H1 (cell line): Measurements from ENCODE around the gene C14orf119.

Experiments
- CBX8 ChIP-seq: fragments of 300-800, 300-1000 bp; sonication (generic); IDR thresholded peaks from 2 replicates; pipeline ENCODE4 v1.7.1; 2016; ENCODE audit warnings: low read depth, low read length, borderline replicate concordance
- EP300 ChIP-seq, 2 experiments: IDR thresholded peaks; 1 replicate in 1 of 2; 2 replicates in 1 of 2; pipeline ENCODE4 v1.6.1; 2011 to 2012; ENCODE audit warnings: low read depth in 2 of 2, low read length in 2 of 2, mild to moderate bottlenecking in 2 of 2, borderline replicate concordance in 1 of 2, inconsistent platforms in 1 of 2, moderate library complexity in 1 of 2
- JUN ChIP-seq: IDR thresholded peaks from 2 replicates; pipeline ENCODE4 v1.6.1; 2011; ENCODE audit warnings: low read depth, mild to moderate bottlenecking, improper control_type of control experiment, low read length
- KDM1A ChIP-seq: fragments of 200-600, 300-600 bp; sonication (generic); IDR thresholded peaks from 2 replicates; pipeline ENCODE4 v1.7.1; 2016; ENCODE audit warnings: mild to moderate bottlenecking, low read length, borderline replicate concordance
- POLR2AphosphoS5 ChIP-seq: IDR thresholded peaks from 2 replicates; pipeline ENCODE4 v1.6.1; 2011; ENCODE audit warnings: low read depth, low read length
- TBP ChIP-seq: IDR thresholded peaks from 2 replicates; pipeline ENCODE4 v1.6.1; 2011; ENCODE audit warnings: low read depth, low read length, improper control_type of control experiment
- YY1 ChIP-seq: IDR thresholded peaks from 2 replicates; pipeline ENCODE4 v1.6.1; 2011; ENCODE audit warnings: low read depth, mild to moderate bottlenecking, low read length
- TF ChIP-seq, protein P1 (sequence below), 3 experiments: IDR thresholded peaks; 1 replicate in 2 of 3; 2 replicates in 1 of 3; pipeline versions ENCODE4 v1.5.1 to v1.6.1; 2011; ENCODE audit warnings: low read length in 3 of 3, mild to moderate bottlenecking in 3 of 3, inconsistent platforms in 2 of 3, low read depth in 1 of 3, moderate library complexity in 1 of 3; ENCODE audit not compliant: insufficient read depth in 1 of 3; ENCODE audit errors: control extremely low read depth in 1 of 3

GRCh38 chr14:23056145-23056955 lies 39.0 kb upstream of the C14orf119 start:
- TF ChIP-seq, protein P1, sequence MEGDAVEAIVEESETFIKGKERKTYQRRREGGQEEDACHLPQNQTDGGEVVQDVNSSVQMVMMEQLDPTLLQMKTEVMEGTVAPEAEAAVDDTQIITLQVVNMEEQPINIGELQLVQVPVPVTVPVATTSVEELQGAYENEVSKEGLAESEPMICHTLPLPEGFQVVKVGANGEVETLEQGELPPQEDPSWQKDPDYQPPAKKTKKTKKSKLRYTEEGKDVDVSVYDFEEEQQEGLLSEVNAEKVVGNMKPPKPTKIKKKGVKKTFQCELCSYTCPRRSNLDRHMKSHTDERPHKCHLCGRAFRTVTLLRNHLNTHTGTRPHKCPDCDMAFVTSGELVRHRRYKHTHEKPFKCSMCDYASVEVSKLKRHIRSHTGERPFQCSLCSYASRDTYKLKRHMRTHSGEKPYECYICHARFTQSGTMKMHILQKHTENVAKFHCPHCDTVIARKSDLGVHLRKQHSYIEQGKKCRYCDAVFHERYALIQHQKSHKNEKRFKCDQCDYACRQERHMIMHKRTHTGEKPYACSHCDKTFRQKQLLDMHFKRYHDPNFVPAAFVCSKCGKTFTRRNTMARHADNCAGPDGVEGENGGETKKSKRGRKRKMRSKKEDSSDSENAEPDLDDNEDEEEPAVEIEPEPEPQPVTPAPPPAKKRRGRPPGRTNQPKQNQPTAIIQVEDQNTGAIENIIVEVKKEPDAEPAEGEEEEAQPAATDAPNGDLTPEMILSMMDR (IDR thresholded peaks at IDR 0.05; ENCODE audit: control extremely low read depth in 1 of 3, insufficient read depth in 1 of 3, low read depth in 1 of 3, low read length in 3 of 3), result peak; percentile 69 to 82 (median 77)
- no peak for TF ChIP-seq TBP
- no peak for TF ChIP-seq CBX8
- TF ChIP-seq KDM1A, result no peak
- TF ChIP-seq EP300 (IDR thresholded peaks at IDR 0.05; ENCODE audit: borderline replicate concordance in 1 of 2, low read depth in 2 of 2, low read length in 2 of 2), result no peak
- no peak for TF ChIP-seq YY1
- TF ChIP-seq POLR2AphosphoS5, result no peak
- TF ChIP-seq JUN, result no peak
